Posterior cingulate gyrus (tissue), 11 donors: ENCODE data around the gene IFTAP.
A peak's percentile ranks its signal among the peaks of the same experiment; 100 is the strongest.
"Not testable (repeated sequence)": the region's sequence is repeated elsewhere in the genome, so short reads cannot be mapped to it uniquely, and the experiment has no call there.

Source experiments
- DNase-seq, 10 donors: peaks; one replicate each; pipeline versions ENCODE4 v3.0.0 to v3.0.0-alpha.2; 2020 to 2021; ENCODE audit warnings: mixed read lengths in 3 of 10
- intact Hi-C: fragments of 100-400 bp; cut with DNase I; formaldehyde crosslinking; loops from one replicate; pipeline ENCODE4 v1.15.1; 2023

The IFTAP gene, protein sequence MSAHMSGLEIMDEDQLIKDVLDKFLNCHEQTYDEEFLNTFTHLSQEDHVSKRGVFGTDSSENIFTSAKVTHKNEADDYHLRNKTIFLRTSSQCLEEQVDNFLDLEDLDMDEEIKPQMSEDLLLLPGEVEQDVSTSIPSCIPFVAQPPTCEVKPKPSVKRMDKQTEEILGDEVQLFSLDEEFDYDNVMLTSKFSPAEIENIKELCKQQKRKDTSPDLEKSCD

DNA sequence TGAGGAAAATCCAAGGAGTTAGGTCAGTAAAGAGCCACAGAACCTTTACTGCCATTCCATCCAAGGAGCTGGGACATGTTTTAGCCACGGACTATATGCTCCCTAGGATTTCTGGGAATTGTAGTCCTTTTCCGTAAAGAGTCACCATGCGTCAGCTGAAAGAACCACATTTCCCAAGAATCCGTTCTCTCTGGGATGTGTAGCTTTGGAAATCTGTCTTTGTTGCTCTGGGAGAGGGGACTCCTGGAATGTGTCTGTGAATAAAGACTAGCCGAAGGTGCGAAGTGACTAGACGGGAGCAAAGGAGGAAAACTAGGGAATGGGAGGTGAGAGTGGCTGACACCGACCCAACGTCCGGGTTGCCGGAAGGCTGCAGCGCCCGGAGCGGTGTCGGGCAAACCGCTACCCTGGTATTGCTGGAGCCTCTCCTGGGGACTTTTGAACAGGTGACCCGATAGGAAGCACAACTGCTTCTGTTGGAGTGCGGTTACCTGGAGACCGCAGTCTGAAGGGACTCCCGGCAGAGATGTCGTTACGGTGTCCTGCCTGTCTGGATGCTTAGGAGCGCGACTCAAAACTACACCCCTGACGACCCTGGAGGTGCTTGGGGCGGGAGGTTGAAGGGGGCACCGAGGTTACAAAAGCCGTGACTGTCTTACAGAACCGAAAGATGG lies at the start of gene IFTAP:
TSS of gene IFTAP (plus strand) at position 187 of the 674 bp plus-strand sequence. CDS start 15,602 bp downstream, outside the sequence.
- DNase-seq: peak in 9 of 10 donors; percentile 19 to 85 (median 29)

DNA sequence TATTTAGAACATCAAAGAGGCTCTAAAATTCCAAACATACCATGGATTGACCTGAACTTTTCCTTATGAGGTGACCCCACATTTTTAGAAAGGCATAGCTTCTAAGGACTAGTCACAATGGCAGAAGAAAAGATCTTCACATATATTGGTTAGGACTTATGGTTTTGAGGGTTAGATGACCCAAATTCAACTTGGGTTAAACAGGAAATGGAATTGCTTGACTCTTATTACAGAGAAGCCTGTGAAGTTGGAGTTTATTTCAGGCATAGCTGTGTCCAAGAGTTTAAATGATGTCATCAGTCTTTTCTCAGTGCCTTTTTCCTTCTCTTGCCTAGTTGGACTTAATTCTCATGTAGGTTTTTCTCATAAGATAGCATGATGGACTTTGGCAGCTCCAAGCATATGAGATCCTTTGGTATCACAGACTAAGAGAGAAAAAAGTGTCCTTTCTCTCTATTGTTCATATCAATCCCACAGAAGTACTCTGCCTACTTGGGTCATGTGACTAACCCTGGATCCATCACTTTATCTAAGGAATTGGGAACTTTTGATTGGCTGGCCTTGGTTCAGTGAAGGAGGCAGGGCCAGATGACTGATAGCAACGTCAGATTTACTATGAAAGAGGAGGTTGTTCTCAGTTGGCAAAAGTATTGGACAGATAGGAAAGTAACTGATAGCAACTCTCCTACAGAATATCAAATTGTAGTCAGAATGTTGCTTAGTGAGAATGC lies 43.8 kb upstream of the IFTAP start:
- intact Hi-C loops: no loop called here
- no peak for DNase-seq

More for the DNA sequence above, at the start of gene IFTAP:
- intact Hi-C loops: no loop called here

DNA sequence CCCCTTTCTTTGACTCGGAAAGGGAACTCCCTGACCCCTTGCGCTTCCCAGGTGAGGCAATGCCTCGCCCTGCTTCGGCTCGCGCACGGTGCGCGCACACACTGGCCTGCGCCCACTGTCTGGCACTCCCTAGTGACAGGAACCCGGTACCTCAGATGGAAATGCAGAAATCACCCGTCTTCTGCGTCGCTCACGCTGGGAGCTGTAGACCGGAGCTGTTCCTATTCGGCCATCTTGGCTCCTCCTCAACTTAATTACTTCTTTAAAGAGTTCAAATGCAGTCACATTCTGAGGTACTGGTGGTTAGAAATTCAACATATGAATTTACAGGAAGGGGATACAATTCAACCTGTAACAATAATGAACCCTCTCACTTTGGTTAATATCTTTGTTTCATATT lies 36.9 kb upstream of the IFTAP start:
- DNase-seq, intact Hi-C loops: not testable (repeated sequence)

DNA sequence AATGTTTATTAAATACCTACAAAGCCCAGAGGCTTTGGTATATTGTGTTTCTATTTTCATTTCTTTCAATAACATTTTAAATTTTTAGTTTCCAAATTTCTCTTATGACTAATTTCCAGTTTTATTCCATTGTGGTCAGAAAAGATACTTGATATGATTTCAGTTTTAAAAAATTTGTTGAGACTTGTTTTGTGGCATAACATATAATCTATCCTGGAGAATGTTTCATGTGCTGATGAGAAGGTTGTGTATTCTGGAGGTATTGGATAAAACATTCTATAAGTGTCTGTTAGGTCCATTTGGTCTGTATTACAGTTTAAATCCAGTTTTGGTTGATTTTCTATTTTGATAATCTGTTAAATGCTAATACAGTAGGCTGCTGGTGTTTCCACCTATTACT lies 36.3 kb upstream of the IFTAP start:
- intact Hi-C loops: no loop called here
- no peak for DNase-seq

DNA sequence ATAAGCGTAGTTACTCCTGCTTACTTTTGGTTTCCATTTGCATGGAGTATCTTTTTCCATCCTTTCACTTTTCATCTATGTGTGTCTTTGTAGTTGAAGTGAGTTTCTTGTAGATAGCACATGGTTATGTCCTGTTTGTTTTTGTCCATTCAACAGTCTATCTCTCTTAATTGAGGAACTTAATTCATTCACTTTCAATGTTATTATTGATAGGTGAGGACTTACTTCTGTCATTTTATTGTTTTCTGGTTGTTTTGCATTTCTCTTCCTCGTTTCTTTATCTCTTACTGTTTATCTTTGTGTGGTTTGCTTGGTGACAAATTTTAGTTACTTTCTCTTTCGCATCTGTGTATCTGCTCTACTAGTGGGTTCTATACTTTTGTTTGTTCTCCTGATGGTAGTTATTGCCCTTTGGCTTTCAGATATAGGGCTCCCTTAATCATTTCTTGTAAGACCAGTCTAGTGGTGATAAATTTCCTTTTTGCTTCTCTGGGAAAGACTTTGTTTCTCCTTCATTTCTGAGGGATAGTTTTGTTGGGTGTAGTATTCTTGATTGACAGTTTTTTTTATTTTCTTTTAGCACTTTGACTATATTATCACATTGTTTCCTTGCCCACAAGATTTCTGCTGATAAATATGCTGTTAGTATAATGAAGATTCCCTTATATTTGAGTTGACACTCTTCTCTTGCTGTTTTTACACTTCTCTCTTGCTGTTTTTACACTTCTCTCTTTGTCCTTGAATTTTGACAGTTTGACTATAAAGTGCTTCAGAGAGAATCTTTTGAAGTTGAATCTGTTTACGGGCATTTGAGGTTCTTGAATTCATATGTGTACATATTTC lies 35.5 kb upstream of the IFTAP start:
- no peak for DNase-seq
- intact Hi-C loops: no loop called here

DNA sequence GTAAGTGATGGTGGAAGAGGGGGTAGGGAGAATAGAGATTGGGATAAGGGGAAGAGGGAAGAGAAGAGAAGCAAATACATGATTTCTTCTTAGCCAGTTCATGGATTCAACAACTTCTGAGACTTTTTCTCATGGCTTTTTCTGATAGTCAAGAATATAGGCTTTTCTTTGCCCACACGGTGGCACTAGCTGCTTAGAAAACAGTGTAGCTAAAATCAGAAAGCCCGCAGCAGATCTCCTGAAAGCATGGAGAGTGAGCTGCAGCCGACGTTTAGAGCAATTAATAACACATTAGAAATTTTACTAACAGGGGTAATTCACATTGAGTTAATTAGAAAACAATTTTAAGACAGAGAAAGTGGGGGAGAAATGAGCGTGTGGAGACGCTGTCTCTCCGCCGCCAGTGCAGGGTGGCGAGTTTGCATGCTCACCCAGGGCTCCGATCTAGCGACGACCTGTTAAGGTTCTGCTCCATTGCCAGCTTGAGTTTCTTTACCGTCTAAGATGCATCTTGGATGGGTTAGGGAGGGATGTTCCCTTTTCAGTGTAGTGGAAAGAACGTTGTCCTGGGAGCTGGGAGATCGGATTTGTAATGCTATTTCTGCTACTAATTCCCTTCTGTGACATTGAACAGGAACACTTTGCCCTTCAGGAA lies 29.8 kb upstream of the IFTAP start:
- peak in 7 of 10 donors; percentile 41 to 84 (median 58) for DNase-seq
- intact Hi-C loops: loop anchor here (1.0 to 5.0 kb wide), 3 partner anchors 58 to 183 kb away; no protein-coding TSS in a partner anchor

DNA sequence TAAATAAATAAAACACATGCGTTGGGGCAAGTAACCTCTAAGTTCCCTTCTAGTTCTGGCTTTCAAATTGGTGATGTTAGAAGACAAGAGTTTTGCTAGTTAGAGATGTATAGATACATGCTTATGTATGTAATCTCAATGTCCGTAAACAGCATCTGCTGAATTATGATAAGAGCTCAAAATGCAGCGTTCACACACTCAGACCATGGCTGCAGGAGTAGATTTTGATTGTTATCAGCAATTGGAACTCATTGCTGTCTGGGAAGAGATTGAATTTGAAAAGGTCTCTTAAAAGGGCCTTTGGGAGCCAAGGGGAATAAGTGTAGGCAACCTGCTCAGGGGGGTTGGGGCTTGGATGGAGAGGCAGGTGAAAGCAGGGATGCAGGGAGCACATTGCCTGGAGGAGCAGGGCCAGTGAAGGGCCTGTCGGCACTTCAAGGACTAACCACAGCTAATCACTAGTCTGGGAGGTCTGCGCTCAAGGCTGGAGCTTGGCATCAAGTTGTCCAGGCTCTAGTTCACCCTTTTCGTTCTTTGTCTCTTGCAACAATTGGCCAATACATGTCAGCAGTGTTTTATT lies 29.2 kb upstream of the IFTAP start:
- no peak for DNase-seq
- intact Hi-C loops: no loop called here

- no peak for DNase-seq
- intact Hi-C loops: no loop called here
These were observed 27.8 kb upstream of the IFTAP start for GRCh38 chr11:36566407-36567053.

DNA sequence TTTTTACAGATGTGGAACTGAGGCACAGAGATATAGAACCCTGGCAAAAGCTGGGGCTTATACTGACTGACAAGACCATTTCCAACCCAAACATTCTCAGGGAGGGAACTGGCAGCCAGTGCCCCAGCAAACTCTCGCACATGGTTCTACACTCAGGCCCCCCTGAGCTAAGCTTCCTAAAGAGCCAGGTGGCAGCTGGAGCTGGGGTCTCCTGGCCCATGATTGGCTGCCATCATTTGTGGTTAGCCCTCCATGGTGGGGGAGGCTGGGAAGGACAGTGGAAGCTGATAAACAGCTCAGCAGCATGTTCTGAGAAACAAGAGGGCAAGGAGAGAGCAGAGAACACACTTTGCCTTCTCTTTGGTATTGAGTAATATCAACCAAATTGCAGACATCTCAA lies 26.6 kb upstream of the IFTAP start, which contains the start of gene RAG1:
TSS of gene RAG1 (plus strand) at position 314 of the 400 bp plus-strand sequence. CDS start 5,298 bp downstream, outside the sequence.
- DNase-seq: no peak
- intact Hi-C loops: no loop called here

DNA sequence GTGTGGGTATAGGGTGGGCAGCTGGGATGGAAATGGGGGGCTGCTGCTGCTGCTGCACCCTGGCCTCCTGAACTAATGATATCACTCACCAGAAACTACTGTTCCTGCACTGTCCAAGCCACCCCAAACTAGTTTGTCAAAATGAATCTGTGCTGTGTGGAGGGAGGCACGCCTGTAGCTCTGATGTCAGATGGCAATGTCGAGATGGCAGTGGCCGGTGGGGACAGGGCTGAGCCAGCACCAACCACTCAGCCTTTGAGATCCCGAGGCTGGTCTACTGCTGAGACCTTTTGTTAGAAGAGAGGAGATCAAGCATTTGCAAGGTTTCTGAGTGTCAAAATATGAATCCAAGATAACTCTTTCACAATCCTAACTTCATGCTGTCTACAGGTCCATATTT lies 25.2 kb upstream of the IFTAP start:
- intact Hi-C loops: no loop called here

DNA sequence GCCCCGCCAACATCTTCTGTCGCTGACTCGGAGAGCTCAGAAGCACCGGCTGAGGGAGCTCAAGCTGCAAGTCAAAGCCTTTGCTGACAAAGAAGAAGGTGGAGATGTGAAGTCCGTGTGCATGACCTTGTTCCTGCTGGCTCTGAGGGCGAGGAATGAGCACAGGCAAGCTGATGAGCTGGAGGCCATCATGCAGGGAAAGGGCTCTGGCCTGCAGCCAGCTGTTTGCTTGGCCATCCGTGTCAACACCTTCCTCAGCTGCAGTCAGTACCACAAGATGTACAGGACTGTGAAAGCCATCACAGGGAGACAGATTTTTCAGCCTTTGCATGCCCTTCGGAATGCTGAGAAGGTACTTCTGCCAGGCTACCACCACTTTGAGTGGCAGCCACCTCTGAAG lies 19.8 kb upstream of the IFTAP start:
- intact Hi-C loops: no loop called here

More for the DNA sequence above, 25.2 kb upstream of the IFTAP start:
- DNase-seq: no peak

GRCh38 chr11:36577373-36577772 lies 16.9 kb upstream of the IFTAP start:
- intact Hi-C loops: no loop called here
- no peak for DNase-seq

More for the DNA sequence above, 19.8 kb upstream of the IFTAP start:
- DNase-seq: no peak

DNA sequence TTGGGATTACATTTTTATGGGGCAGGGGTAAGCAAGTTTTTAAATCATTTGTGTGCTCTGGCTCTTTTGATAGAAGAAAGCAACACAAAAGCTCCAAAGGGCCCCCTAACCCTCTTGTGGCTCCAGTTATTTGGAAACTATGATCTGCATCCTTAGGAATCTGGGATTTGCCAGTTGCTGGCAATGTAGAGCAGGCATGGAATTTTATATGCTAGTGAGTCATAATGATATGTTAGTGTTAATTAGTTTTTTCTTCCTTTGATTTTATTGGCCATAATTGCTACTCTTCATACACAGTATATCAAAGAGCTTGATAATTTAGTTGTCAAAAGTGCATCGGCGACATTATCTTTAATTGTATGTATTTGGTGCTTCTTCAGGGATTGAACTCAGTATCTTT lies 16.4 kb upstream of the IFTAP start:
- no peak for DNase-seq
- intact Hi-C loops: no loop called here

- DNase-seq: no peak
- intact Hi-C loops: no loop called here
These were observed 15.8 kb upstream of the IFTAP start for GRCh38 chr11:36578458-36578857.

- DNase-seq: no peak
- intact Hi-C loops: no loop called here
These were observed 12.8 kb upstream of the IFTAP start for GRCh38 chr11:36581536-36581935.

DNA sequence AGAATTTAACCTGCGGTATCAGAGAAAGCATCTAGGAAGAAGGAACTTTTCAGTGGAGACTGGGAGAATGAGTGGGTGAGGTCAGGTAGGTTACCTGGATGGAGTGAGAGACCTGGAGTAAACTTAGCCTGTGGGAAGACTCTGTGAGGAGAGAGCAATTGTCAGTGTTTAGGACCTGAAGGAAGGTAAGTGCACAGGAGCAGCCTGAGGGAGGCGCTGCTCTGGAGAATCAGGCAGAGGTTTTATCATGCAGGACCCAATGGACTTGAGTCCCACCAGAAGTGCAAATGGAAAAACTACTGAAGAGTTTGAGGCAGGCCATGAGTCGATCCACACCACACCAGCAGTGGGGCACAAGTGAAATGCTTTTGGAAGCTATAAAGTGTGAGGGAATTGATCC lies 10.6 kb upstream of the IFTAP start:
- intact Hi-C loops: no loop called here
- no peak for DNase-seq

DNA sequence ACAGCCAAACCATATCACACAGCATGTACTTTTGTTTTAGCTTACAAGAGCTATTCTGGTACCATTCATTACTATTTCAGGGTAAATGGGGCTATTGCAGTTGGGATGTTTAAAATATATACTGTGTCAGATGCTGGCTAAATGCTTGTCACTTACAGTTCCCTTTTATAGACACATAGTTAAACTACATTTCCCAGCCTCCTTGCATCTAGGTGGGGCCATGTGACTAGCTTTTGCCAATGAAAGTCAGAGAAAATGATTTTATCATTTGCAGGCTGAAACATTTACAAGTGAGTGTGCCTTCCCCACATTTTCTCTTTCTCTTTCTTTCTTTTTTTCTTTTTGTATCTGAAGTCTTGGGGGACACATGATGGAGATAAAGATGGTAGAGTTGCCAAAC lies 7.8 kb upstream of the IFTAP start:
- no peak for DNase-seq
- intact Hi-C loops: no loop called here

GRCh38 chr11:36588099-36588498 lies 6.2 kb upstream of the IFTAP start:
- intact Hi-C loops: no loop called here
- no peak for DNase-seq

GRCh38 chr11:36590513-36590912 lies 3.8 kb upstream of the IFTAP start:
- DNase-seq: no peak
- intact Hi-C loops: no loop called here
